Stomach (tissue), 4 donors: ENCODE data around the gene UNC93A.

Experiments used
- EP300 ChIP-seq: sonication (generic); formaldehyde crosslinking; IDR thresholded peaks from one replicate; pipeline ENCODE4 v1.6.1; 2017; ENCODE audit warnings: antibody characterized with exemption
- POLR2A ChIP-seq, 4 donors: fragments of 450-650 bp; IDR thresholded peaks; one replicate each; pipeline ENCODE4 v1.6.1; 2016; ENCODE audit warnings: antibody characterized with exemption in 4 of 4, control low read depth in 2 of 4, mild to moderate bottlenecking in 1 of 4, moderate library complexity in 1 of 4
- TF ChIP-seq, protein P1 (sequence below), 7 experiments: fragments of 450-650 bp in 4 of 7; fragments of 200-600 bp in 3 of 7; sonication (generic) in 3 of 7; IDR thresholded peaks; one replicate each; pipeline ENCODE4 v1.5.1; 2016 to 2019; ENCODE audit warnings: antibody characterized with exemption in 7 of 7, control low read depth in 2 of 7, mild to moderate bottlenecking in 1 of 7

DNA sequence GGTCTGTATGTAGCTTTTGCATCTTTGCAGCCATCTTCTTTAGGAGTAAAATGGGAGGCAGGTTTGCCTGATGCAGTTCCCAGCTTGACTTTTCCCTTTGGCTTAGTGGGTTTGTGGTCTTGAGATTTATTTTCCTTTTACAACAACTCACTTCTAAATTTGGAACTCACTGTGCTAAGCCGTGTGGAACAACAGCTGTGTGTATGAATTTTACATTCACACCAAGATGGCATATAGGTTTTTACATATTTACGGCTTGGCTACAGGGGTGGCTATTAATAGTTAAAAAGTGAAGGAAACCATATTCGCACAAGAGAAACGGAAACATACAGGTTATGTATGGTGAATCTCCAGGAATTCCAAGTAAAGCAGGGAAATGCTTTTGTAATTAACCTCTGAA, 36.3 kb downstream of the UNC93A start:
- TF ChIP-seq POLR2A (IDR thresholded peaks at IDR 0.05): no peak
- TF ChIP-seq, protein P1, sequence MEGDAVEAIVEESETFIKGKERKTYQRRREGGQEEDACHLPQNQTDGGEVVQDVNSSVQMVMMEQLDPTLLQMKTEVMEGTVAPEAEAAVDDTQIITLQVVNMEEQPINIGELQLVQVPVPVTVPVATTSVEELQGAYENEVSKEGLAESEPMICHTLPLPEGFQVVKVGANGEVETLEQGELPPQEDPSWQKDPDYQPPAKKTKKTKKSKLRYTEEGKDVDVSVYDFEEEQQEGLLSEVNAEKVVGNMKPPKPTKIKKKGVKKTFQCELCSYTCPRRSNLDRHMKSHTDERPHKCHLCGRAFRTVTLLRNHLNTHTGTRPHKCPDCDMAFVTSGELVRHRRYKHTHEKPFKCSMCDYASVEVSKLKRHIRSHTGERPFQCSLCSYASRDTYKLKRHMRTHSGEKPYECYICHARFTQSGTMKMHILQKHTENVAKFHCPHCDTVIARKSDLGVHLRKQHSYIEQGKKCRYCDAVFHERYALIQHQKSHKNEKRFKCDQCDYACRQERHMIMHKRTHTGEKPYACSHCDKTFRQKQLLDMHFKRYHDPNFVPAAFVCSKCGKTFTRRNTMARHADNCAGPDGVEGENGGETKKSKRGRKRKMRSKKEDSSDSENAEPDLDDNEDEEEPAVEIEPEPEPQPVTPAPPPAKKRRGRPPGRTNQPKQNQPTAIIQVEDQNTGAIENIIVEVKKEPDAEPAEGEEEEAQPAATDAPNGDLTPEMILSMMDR (IDR thresholded peaks at IDR 0.05): no peak
- no peak for TF ChIP-seq EP300
